Right atrium auricular region (tissue), 2 donors: Measurements from ENCODE around the gene UGT1A8. TPM values are rescaled to one million over a fixed set of nuclear protein-coding genes. Genes with fewer than 3 reads are reported as not detected.

Source experiments
- DNase-seq: peaks from one replicate; pipeline ENCODE4 v3.0.0-alpha.2; 2019; ENCODE audit warnings: low spot score
- H3K27ac ChIP-seq, 2 donors: fragments of 200-600 bp; sonication (generic); 1 replicate in 1 of 2; 2 replicates in 1 of 2; pipeline ENCODE4 v1.5.1; 2016 to 2019
- H3K27me3 ChIP-seq, 2 donors: fragments of 200-600 bp; sonication (generic); one replicate each; pipeline versions ENCODE4 v1.5.1 to v1.6.0; 2017 to 2019
- H3K36me3 ChIP-seq: fragments of 200-600 bp; sonication (generic); one replicate; pipeline ENCODE4 v1.5.1; 2016
- H3K4me1 ChIP-seq, 2 donors: fragments of 200-600 bp; sonication (generic); one replicate each; pipeline versions ENCODE4 v1.5.1 to v1.6.0; 2017 to 2019
- H3K4me3 ChIP-seq, 2 donors: fragments of 200-600 bp; sonication (generic); 1 replicate in 1 of 2; 2 replicates in 1 of 2; pipeline ENCODE4 v1.5.1; 2017 to 2019; ENCODE audit warnings: mild to moderate bottlenecking in 1 of 2, moderate library complexity in 1 of 2
- H3K9me3 ChIP-seq, 2 donors: fragments of 200-600 bp; sonication (generic); one replicate each; pipeline ENCODE4 v1.5.1; 2019
- total RNA-seq, 2 donors: library from RNA; depleted of rRNA; stranded (reverse); fragments of >200 nt; gene quantifications; one replicate each; pipeline ENCODE4 v1.1.0, GENCODE V29; 2016
- TF ChIP-seq, protein P1 (sequence below), 2 donors: fragments of 200-600 bp; sonication (generic); IDR thresholded peaks; one replicate each; pipeline ENCODE4 v1.5.1; 2019; ENCODE audit warnings: antibody characterized with exemption in 2 of 2

Gene UGT1A8
- total RNA-seq, 2 donors from 2014 or later: not detected

- TF ChIP-seq, protein P1, sequence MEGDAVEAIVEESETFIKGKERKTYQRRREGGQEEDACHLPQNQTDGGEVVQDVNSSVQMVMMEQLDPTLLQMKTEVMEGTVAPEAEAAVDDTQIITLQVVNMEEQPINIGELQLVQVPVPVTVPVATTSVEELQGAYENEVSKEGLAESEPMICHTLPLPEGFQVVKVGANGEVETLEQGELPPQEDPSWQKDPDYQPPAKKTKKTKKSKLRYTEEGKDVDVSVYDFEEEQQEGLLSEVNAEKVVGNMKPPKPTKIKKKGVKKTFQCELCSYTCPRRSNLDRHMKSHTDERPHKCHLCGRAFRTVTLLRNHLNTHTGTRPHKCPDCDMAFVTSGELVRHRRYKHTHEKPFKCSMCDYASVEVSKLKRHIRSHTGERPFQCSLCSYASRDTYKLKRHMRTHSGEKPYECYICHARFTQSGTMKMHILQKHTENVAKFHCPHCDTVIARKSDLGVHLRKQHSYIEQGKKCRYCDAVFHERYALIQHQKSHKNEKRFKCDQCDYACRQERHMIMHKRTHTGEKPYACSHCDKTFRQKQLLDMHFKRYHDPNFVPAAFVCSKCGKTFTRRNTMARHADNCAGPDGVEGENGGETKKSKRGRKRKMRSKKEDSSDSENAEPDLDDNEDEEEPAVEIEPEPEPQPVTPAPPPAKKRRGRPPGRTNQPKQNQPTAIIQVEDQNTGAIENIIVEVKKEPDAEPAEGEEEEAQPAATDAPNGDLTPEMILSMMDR (IDR thresholded peaks at IDR 0.05): no peak
- Histone ChIP-seq H3K36me3 (no peaks in the 10 kb centered on the region), H3K27me3 (no peaks in the 10 kb centered on the region), H3K9me3 (no peaks in the 10 kb centered on the region), H3K4me1 (no peaks in the 10 kb centered on the region), H3K27ac (no peak overlapping the region), H3K4me3 (no peak overlapping the region)
- DNase-seq: peak; percentile 52
Measured at GRCh38 chr2:233799087-233799665, 181.7 kb downstream of the UGT1A8 start.

- TF ChIP-seq, protein P1 (IDR thresholded peaks at IDR 0.05): no peak
- DNase-seq: no peak
- Histone ChIP-seq H3K9me3 (no peaks in the 10 kb centered on the region), H3K4me3 (no peak overlapping the region), H3K36me3 (no peaks in the 10 kb centered on the region), H3K27ac (no peak overlapping the region), H3K27me3 (no peaks in the 10 kb centered on the region), H3K4me1 (no peaks in the 10 kb centered on the region)
Measured at GRCh38 chr2:233799716-233800115, 182.3 kb downstream of the UGT1A8 start.

DNA sequence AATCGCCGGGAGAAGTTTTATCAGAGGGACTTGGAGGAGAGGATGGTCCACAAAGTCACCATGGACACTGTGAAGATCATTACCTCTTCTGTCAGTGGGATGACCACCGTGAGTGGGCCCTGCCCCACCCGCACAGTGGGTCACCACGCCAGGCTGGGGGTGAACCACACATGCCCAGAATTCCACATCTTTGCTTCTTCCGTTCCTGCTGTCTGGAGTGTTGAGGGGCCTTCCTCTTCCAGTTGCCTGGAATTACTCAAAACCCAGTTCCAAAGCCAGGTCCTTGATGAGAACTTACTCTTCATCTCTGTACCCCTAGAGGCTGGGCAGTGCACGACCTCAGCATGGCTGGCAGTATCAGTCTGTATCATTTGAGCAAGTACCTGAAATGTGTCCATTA is 182.8 kb downstream of the UGT1A8 start:
- Histone ChIP-seq H3K9me3 (no peaks in the 10 kb centered on the region), H3K4me3 (no peak overlapping the region), H3K4me1 (no peaks in the 10 kb centered on the region), H3K36me3 (no peaks in the 10 kb centered on the region), H3K27ac (no peak overlapping the region), H3K27me3 (no peaks in the 10 kb centered on the region)
- peak; percentile 13 for DNase-seq
- TF ChIP-seq, protein P1 (IDR thresholded peaks at IDR 0.05): no peak

DNA sequence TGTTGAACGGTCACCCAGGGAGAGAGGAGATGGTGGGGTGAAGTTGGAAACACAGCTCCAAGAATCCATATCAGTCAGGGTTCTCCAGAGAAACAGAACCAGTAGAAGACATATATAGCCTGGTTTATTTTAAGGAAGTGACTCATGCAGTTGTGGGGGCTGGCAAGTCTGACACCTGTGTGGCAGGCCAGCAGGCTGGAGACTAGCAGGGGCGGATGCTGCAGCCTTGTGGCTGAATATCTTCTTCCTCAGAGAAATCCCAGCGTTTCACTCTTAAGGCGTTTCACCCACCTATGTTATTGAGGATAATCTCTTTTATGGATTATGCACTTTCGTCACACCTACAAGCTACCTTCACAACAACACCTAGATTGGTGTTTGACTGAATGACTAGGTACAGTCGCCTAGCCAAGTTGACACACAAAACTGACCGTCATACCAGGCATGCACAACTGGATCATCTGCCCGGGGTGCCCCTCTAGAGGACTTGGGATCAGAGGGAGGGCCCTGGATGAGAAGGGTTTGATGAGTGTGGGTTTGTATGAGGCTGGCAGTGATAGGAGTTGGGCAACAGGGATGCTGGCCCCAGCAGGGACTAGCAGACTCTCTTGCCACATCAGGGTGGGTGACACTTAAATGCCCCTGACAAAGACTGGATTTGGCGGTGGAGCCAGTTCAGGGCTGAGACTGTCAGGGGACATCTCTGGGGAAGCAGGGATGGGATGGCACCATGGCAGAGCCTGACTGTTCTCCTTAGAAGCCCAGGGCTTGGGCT is 184.1 kb downstream of the UGT1A8 start:
- Histone ChIP-seq H3K4me3 (no peak overlapping the region), H3K4me1 (no peaks in the 10 kb centered on the region), H3K36me3 (no peaks in the 10 kb centered on the region), H3K27ac (no peak overlapping the region), H3K27me3 (no peaks in the 10 kb centered on the region), H3K9me3 (no peaks in the 10 kb centered on the region)
- TF ChIP-seq, protein P1 (IDR thresholded peaks at IDR 0.05): no peak
- peak; percentile 38 for DNase-seq

- peak; percentile 9 for DNase-seq
- no peak overlapping the region for H3K27ac ChIP-seq
- H3K36me3 ChIP-seq: no peaks in the 10 kb centered on the region
Measured at GRCh38 chr2:233802132-233802815, 184.8 kb downstream of the UGT1A8 start.

More at GRCh38 chr2:233802132-233802815, 184.8 kb downstream of the UGT1A8 start:
- H3K27me3 ChIP-seq: no peaks in the 10 kb centered on the region
- no peak overlapping the region for H3K4me3 ChIP-seq
- H3K9me3 ChIP-seq: no peaks in the 10 kb centered on the region
- H3K4me1 ChIP-seq: no peaks in the 10 kb centered on the region
- TF ChIP-seq, protein P1 (IDR thresholded peaks at IDR 0.05): no peak
